Measurements from ENCODE around the gene SLC13A3.

The SLC13A3 gene

DNA sequence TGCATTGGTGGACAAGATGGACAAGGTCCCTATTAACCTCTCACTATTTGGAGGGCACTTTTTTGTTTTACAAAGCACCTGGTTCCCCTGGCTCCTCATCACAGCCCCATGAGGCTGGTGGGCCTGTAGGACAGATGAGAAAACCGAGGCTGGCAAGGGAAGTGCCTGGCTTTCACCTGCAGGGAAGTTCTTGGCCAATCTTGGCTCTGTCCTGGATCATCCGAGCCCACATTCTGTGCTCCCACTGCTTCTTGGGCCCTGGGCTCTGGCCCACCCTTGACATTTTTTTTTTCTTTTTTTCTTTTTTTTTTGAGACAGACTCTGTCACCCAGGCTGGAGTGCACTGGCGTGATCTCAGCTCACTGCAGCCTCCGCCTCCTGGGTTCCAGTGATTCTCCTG is 14.7 kb downstream of the SLC13A3 start:
- CTCF ChIA-PET, result no interaction called here
- H3K4me3 ChIP-seq (ENCODE audit: control insufficient read depth in 1 of 7, extremely low read depth in 1 of 7, insufficient read depth in 4 of 7, low read depth in 2 of 7, low read length in 6 of 7), result no peak overlapping the region
- DNase-seq, result no peak
- H3K36me3 ChIP-seq (ENCODE audit: control insufficient read depth in 4 of 4, insufficient read depth in 4 of 4, low read length in 3 of 4), result no peaks in the 10 kb centered on the region
- POLR2A ChIA-PET, result no interaction called here
- no peak overlapping the region for H3K27ac ChIP-seq (ENCODE audit: insufficient read depth in 1 of 2, low read depth in 1 of 2, low read length in 2 of 2, poor library complexity in 1 of 2, severe bottlenecking in 2 of 2)
- peaks cover 0 to under 1% (median 0%) of the 10 kb centered on the region in 4 experiments for H3K4me1 ChIP-seq (ENCODE audit: control extremely low read depth in 1 of 4, control insufficient read depth in 4 of 4, insufficient read depth in 4 of 4, low read length in 3 of 4)
- peaks cover 0 to 2% (median 0%) of the 10 kb centered on the region in 5 experiments for H3K9me3 ChIP-seq (ENCODE audit: control extremely low read depth in 1 of 5, control insufficient read depth in 4 of 5, insufficient read depth in 2 of 5, low read depth in 1 of 5, low read length in 4 of 5)
- WGBS (ENCODE audit: insufficient coverage), result 94% methylated on average over 2 of the region's 4 CpGs
- peaks cover 0 to 3% (median 0%) of the 10 kb centered on the region in 5 experiments for H3K27me3 ChIP-seq (replicated peaks in 2 of 5; ENCODE audit: control insufficient read depth in 4 of 5, insufficient read depth in 5 of 5, low read length in 4 of 5)

DNA sequence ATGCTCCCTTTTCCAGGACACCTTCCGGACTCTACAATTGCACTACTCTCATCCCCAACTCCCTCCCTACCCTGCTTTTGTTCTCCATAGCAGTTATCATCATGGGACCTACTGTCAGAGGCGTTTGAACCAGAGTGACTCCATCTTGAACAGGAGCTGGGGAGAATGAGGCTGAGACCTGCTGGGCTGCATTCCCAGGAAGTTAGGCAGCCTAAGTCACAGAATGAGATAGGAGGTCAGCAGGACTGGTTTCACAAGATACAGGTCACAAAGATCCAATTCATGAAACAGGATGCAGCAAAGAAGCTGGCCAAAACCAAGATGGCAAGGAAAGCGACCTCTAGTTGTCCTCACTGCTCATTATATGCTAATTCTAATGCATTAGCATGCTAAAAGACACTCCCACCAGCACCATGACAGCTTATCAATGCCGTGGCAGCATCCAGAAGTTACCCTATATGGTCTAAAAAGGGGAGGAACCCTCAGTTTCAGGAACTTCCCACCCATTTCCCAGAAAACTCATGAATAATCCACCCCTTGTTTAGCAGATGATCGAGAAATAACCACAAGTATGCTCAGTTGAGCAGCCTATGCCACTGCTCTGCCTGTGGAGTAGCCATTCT is 15.6 kb downstream of the SLC13A3 start:
- no peak for DNase-seq
- 87% methylated on average over 5 of the region's 5 CpGs for WGBS (ENCODE audit: insufficient coverage)
- H3K4me1 ChIP-seq (ENCODE audit: control extremely low read depth in 1 of 4, control insufficient read depth in 4 of 4, insufficient read depth in 4 of 4, low read length in 3 of 4), result peaks cover 0 to 7% (median 0%) of the 10 kb centered on the region in 4 experiments
- POLR2A ChIA-PET, result no interaction called here
- no peaks in the 10 kb centered on the region for H3K36me3 ChIP-seq (ENCODE audit: control insufficient read depth in 4 of 4, insufficient read depth in 4 of 4, low read length in 3 of 4)
- H3K4me3 ChIP-seq (ENCODE audit: control insufficient read depth in 1 of 7, extremely low read depth in 1 of 7, insufficient read depth in 4 of 7, low read depth in 2 of 7, low read length in 6 of 7), result no peak overlapping the region
- H3K9me3 ChIP-seq (ENCODE audit: control extremely low read depth in 1 of 5, control insufficient read depth in 4 of 5, insufficient read depth in 2 of 5, low read depth in 1 of 5, low read length in 4 of 5), result peaks cover 0 to 2% (median 0%) of the 10 kb centered on the region in 5 experiments
- H3K27me3 ChIP-seq (replicated peaks in 2 of 5; ENCODE audit: control insufficient read depth in 4 of 5, insufficient read depth in 5 of 5, low read length in 4 of 5), result peaks cover 0 to 3% (median 0%) of the 10 kb centered on the region in 5 experiments
- CTCF ChIA-PET, result no interaction called here
- H3K27ac ChIP-seq (ENCODE audit: insufficient read depth in 1 of 2, low read depth in 1 of 2, low read length in 2 of 2, poor library complexity in 1 of 2, severe bottlenecking in 2 of 2), result no peak overlapping the region

DNA sequence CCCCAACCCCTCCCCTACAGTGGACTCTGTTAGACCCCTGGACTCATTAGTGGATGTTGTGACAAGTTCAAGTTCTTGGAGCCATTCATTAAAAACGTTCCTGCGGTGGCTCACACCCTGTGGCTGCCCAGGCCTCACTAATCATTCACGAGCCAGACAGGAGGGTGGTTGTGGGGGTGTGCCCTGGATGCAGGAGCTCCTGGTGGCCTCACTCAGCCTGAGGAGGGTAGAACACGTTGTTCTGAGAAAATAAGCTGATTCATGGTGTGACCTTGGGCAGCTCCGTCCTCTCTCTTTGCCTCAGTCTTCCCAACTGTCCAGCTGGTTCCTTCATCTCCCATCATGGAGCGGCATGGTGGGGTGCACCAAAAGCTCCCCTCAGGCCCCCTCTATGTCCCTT is 16.7 kb downstream of the SLC13A3 start:
- peaks cover 0 to 5% (median 2%) of the 10 kb centered on the region in 5 experiments for H3K9me3 ChIP-seq (ENCODE audit: control extremely low read depth in 1 of 5, control insufficient read depth in 4 of 5, insufficient read depth in 2 of 5, low read depth in 1 of 5, low read length in 4 of 5)
- no peak for DNase-seq
- H3K4me1 ChIP-seq (ENCODE audit: control extremely low read depth in 1 of 4, control insufficient read depth in 4 of 4, insufficient read depth in 4 of 4, low read length in 3 of 4), result peaks cover 0 to 7% (median 0%) of the 10 kb centered on the region in 4 experiments
- H3K27ac ChIP-seq (ENCODE audit: insufficient read depth in 1 of 2, low read depth in 1 of 2, low read length in 2 of 2, poor library complexity in 1 of 2, severe bottlenecking in 2 of 2), result no peak overlapping the region
- H3K4me3 ChIP-seq (ENCODE audit: control insufficient read depth in 1 of 7, extremely low read depth in 1 of 7, insufficient read depth in 4 of 7, low read depth in 2 of 7, low read length in 6 of 7), result no peak overlapping the region
- 87% methylated on average over 6 of the region's 6 CpGs for WGBS (ENCODE audit: insufficient coverage)
- ChIA-PET CTCF (no interaction called here), POLR2A (no interaction called here)
- no peaks in the 10 kb centered on the region for H3K36me3 ChIP-seq (ENCODE audit: control insufficient read depth in 4 of 4, insufficient read depth in 4 of 4, low read length in 3 of 4)
- H3K27me3 ChIP-seq (replicated peaks in 2 of 5; ENCODE audit: control insufficient read depth in 4 of 5, insufficient read depth in 5 of 5, low read length in 4 of 5), result peaks cover 0 to 3% (median 0%) of the 10 kb centered on the region in 5 experiments

DNA sequence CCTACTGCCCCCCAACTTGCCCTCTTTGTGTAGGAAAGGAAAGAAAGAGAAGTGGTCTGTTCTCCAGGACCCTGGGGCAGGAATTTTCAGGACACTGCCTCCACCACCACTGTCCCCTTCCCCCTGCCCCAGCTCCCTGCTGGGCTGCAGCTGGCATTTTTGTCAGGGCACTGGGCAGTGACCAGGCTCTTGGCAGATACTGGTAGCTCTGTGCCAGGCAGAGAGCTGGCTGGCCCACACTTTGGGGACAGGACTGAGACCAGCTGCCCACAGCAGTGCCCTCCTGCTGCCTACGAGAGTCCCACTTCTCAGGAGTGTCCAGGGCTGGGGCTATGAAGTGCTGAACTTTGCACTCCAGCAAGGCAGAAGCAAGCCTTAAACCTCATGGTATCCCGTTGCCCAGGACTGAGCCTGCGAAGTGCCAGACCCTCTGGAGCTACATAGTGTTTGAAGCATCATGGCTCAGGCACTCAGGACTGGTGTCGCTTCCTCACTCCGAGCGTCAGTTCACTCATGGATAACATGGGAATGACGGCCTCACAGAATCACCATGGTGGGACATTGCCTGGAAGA is 19.3 kb downstream of the SLC13A3 start:
- ChIA-PET CTCF (no interaction called here), POLR2A (interaction anchor here (0.6 kb wide), 1 partner anchor 61 kb away, joined by 4 read pairs; no protein-coding TSS in a partner anchor)

DNA sequence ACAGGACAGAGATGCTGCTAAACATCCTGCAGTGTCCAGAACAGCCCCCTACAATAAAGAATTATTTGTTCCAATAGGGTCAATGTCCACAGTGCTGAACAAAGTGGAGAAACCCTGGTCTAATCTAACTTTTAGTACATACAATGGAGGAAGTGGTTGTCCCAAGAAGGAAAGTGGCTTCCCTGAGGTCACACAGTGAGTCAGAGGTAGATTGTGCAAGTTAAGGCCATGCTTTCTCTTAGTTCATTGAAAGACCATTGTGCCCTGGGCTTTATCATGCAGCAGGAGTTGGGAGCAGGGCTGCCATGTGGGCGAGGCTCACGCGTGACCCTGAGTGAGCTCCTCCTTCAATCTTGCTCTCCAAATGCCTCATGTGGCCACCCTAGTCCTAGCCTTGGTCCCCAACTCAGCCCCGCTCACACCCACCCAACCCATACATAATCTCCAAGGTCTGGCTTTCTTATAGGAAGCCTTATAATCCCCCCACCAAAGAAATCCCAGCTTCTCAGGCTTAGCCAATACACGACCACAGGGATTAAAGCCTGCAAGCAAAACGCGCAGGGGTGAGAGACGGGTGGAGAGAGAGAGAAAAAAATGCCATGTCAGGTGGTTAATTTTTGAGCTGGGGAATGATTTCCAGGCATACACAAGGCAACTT is 19.9 kb downstream of the SLC13A3 start:
- Histone ChIP-seq H3K9me3 (ENCODE audit: control extremely low read depth in 1 of 5, control insufficient read depth in 4 of 5, insufficient read depth in 2 of 5, low read depth in 1 of 5, low read length in 4 of 5) (peaks cover 0 to 5% (median 2%) of the 10 kb centered on the region in 5 experiments), H3K36me3 (ENCODE audit: control insufficient read depth in 4 of 4, insufficient read depth in 4 of 4, low read length in 3 of 4) (no peaks in the 10 kb centered on the region), H3K27ac (ENCODE audit: insufficient read depth in 1 of 2, low read depth in 1 of 2, low read length in 2 of 2, poor library complexity in 1 of 2, severe bottlenecking in 2 of 2) (no peak overlapping the region), H3K27me3 (replicated peaks in 2 of 5; ENCODE audit: control insufficient read depth in 4 of 5, insufficient read depth in 5 of 5, low read length in 4 of 5) (peaks cover 0 to 3% (median 0%) of the 10 kb centered on the region in 5 experiments), H3K4me3 (ENCODE audit: control insufficient read depth in 1 of 7, extremely low read depth in 1 of 7, insufficient read depth in 4 of 7, low read depth in 2 of 7, low read length in 6 of 7) (no peak overlapping the region), H3K4me1 (ENCODE audit: control extremely low read depth in 1 of 4, control insufficient read depth in 4 of 4, insufficient read depth in 4 of 4, low read length in 3 of 4) (peaks cover 0 to 7% (median 0%) of the 10 kb centered on the region in 4 experiments)
- WGBS (ENCODE audit: insufficient coverage), result 90% methylated on average over 4 of the region's 8 CpGs
- peak; percentile 18 to 52 (median 52) for DNase-seq
- POLR2A ChIA-PET, result interaction anchor here (0.6 kb wide), 1 partner anchor 187 kb away, joined by 5 read pairs; no protein-coding TSS in a partner anchor
- CTCF ChIA-PET, result no interaction called here

More for the DNA sequence above, 19.3 kb downstream of the SLC13A3 start:
- Histone ChIP-seq H3K4me3 (ENCODE audit: control insufficient read depth in 1 of 7, extremely low read depth in 1 of 7, insufficient read depth in 4 of 7, low read depth in 2 of 7, low read length in 6 of 7) (no peak overlapping the region), H3K9me3 (ENCODE audit: control extremely low read depth in 1 of 5, control insufficient read depth in 4 of 5, insufficient read depth in 2 of 5, low read depth in 1 of 5, low read length in 4 of 5) (peaks cover 0 to 5% (median 2%) of the 10 kb centered on the region in 5 experiments), H3K4me1 (ENCODE audit: control extremely low read depth in 1 of 4, control insufficient read depth in 4 of 4, insufficient read depth in 4 of 4, low read length in 3 of 4) (peaks cover 0 to 7% (median 0%) of the 10 kb centered on the region in 4 experiments), H3K27me3 (replicated peaks in 2 of 5; ENCODE audit: control insufficient read depth in 4 of 5, insufficient read depth in 5 of 5, low read length in 4 of 5) (peaks cover 0 to 3% (median 0%) of the 10 kb centered on the region in 5 experiments), H3K36me3 (ENCODE audit: control insufficient read depth in 4 of 4, insufficient read depth in 4 of 4, low read length in 3 of 4) (no peaks in the 10 kb centered on the region), H3K27ac (ENCODE audit: insufficient read depth in 1 of 2, low read depth in 1 of 2, low read length in 2 of 2, poor library complexity in 1 of 2, severe bottlenecking in 2 of 2) (no peak overlapping the region)
- WGBS (ENCODE audit: insufficient coverage), result 89% methylated on average over 7 of the region's 7 CpGs
- DNase-seq, result no peak

DNA sequence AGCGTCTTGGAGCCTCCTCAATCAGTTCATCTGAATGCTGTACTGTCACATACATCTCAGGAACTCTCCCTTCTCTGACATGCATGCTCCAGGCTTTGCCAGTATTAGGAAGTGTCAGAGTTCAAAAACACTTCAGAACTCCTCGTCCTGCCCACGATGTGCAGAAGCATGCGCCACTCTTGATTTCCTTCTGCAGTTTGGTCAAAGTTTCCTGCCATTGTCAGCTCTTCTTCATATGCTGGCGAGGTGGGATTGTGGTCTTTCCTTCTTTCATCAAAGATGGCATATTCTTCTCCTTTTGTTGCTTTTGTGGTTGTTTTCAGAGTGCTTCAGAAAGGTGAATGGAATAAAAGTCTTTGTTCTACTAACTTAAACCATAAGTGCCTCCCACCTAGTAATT is 21.0 kb downstream of the SLC13A3 start:
- Histone ChIP-seq H3K4me1 (ENCODE audit: control extremely low read depth in 1 of 4, control insufficient read depth in 4 of 4, insufficient read depth in 4 of 4, low read length in 3 of 4) (peaks cover 0 to 7% (median 0%) of the 10 kb centered on the region in 4 experiments), H3K36me3 (ENCODE audit: control insufficient read depth in 4 of 4, insufficient read depth in 4 of 4, low read length in 3 of 4) (no peaks in the 10 kb centered on the region), H3K27me3 (replicated peaks in 2 of 5; ENCODE audit: control insufficient read depth in 4 of 5, insufficient read depth in 5 of 5, low read length in 4 of 5) (peaks cover 0 to 3% (median 0%) of the 10 kb centered on the region in 5 experiments), H3K9me3 (ENCODE audit: control extremely low read depth in 1 of 5, control insufficient read depth in 4 of 5, insufficient read depth in 2 of 5, low read depth in 1 of 5, low read length in 4 of 5) (peaks cover 0 to 5% (median 2%) of the 10 kb centered on the region in 5 experiments), H3K27ac (ENCODE audit: insufficient read depth in 1 of 2, low read depth in 1 of 2, low read length in 2 of 2, poor library complexity in 1 of 2, severe bottlenecking in 2 of 2) (no peak overlapping the region), H3K4me3 (ENCODE audit: control insufficient read depth in 1 of 7, extremely low read depth in 1 of 7, insufficient read depth in 4 of 7, low read depth in 2 of 7, low read length in 6 of 7) (no peak overlapping the region)
- 59% methylated on average over 4 of the region's 5 CpGs for WGBS (ENCODE audit: insufficient coverage)
- CTCF ChIA-PET, result no interaction called here
- DNase-seq, result no peak
- POLR2A ChIA-PET, result interaction anchor here (0.6 kb wide), 1 partner anchor 188 kb away, joined by 5 read pairs; no protein-coding TSS in a partner anchor

DNA sequence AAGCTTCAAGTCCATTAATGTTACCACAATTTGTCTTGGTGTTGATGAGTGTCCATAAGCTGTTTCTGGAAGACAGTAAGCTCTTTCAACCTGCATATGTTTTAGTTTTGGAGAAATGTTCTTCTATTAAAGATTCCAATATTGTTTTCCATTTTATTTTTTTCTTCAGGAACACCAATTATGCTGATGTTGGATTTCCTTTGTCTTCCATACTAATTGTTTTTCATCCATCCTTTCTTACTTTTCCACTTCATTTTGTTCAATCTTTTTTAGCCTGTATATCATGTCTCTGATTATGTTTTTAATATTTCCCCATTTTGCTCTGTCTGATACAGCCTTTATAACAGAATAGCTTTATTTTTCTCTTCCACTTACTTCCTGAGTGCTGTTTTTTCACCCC is 21.9 kb downstream of the SLC13A3 start:
- DNase-seq, result no peak
- peaks cover 0 to 7% (median 0%) of the 10 kb centered on the region in 4 experiments for H3K4me1 ChIP-seq (ENCODE audit: control extremely low read depth in 1 of 4, control insufficient read depth in 4 of 4, insufficient read depth in 4 of 4, low read length in 3 of 4)
- H3K9me3 ChIP-seq (ENCODE audit: control extremely low read depth in 1 of 5, control insufficient read depth in 4 of 5, insufficient read depth in 2 of 5, low read depth in 1 of 5, low read length in 4 of 5), result peaks cover under 1 to 5% (median 3%) of the 10 kb centered on the region in 5 experiments
- no peak overlapping the region for H3K4me3 ChIP-seq (ENCODE audit: control insufficient read depth in 1 of 7, extremely low read depth in 1 of 7, insufficient read depth in 4 of 7, low read depth in 2 of 7, low read length in 6 of 7)
- POLR2A ChIA-PET, result no interaction called here
- CTCF ChIA-PET, result no interaction called here
- H3K27ac ChIP-seq (ENCODE audit: insufficient read depth in 1 of 2, low read depth in 1 of 2, low read length in 2 of 2, poor library complexity in 1 of 2, severe bottlenecking in 2 of 2), result no peak overlapping the region
- no peaks in the 10 kb centered on the region for H3K36me3 ChIP-seq (ENCODE audit: control insufficient read depth in 4 of 4, insufficient read depth in 4 of 4, low read length in 3 of 4)
- peaks cover 0 to 3% (median 0%) of the 10 kb centered on the region in 5 experiments for H3K27me3 ChIP-seq (replicated peaks in 2 of 5; ENCODE audit: control insufficient read depth in 4 of 5, insufficient read depth in 5 of 5, low read length in 4 of 5)
